GM19395 (cell line): ENCODE results near the gene MAD2L1BP.
"Not testable (repeated sequence)": the region's sequence is repeated elsewhere in the genome, so short reads cannot be mapped to it uniquely, and the experiment has no call there.

Experiments used
- ATAC-seq: cut with Tn5 transposase; IDR thresholded peaks from one replicate; pipeline ENCODE4 v1.9.1; 2021; ENCODE audit warnings: mild to moderate bottlenecking, moderate library complexity; ENCODE audit not compliant: unreplicated experiment

MAD2L1BP gene

DNA sequence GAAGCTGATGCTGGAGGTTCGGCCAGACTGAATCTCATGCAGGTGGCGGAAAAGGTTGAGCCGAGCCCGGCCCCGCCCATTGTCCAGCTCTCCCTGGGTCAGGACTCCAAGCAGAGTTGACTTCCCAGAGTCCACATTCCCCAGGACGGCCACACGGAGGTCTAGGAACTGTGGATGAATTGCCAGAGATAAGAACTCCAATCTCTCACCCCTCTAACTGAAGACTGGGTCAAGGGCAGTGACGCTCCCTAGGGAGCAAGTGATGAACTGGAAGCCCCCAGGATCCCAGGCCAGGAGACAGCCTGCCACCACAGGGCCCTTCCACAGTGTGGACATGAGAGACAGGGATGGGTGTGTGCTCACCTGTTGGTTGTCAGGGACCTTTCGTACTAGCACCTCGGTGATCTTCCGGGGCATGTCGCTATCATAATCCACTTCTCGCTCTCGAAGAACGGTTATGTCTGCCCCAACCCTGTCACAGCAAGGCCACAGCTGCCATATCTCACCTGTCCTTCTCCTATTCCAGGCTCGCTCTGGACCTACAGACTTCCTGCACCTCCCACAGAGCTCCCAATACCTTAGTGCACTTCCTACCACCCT, 10.1 kb upstream of the MAD2L1BP start:
- no peak for ATAC-seq

GRCh38 chr6:43627008-43627825, 8.4 kb upstream of the MAD2L1BP start:
- no peak for ATAC-seq

DNA sequence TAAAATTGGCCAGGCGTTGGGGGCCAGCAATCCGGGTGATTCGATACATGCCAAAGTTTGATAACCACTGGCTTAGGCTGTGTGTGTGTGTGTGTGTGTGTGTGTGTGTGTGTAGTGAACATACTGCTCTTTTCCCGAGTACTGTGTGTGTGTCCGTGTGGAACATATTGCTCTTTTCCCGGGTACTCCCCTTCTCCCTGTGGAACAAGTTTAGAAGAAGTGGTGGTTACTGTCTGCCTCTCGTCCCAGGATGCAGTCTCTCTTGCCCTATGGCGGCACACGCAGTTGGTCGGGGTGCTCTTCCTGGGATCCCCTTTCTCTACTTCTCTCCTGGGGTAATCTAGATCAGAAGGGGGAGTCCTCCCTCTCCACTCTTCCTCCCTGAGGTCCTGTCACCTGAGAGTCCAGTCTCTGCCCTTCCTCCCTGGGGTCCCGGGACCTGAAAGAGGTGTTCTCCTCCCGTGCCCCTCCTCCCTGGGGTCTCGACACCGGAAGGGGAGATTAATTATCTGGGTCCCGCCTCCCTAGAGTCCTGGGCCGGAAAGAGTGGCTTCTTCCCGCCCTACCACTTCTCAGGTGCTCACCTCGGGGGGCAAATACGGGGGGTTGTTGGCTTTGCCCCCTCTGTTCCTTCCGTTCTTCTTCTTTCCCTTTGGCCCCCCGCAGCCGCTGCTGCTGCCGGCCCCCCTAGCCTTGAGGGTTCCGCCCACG, 7.1 kb upstream of the MAD2L1BP start:
- peak; percentile 37 for ATAC-seq

DNA sequence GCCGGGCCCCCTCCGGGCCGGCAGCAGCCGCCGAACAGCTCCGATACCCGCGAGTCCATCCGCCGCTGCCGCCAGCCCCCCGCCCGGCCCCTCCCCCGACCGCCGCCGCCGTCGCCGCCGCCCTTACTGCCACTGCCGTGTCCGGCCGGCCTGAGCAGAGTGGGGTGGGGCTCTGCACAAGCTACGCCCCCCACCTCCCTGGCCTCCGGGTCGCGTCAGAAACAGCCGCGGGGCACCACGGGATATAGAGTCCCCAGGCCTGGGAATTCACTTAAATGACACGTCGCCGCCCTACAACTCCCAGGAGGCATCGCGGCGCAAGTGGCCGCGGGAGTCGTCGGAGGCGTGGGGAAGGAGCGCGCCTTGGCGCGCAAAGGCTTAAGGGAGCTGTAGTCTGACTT, 6.5 kb upstream of the MAD2L1BP start, which contains the start of gene GTPBP2:
Gene GTPBP2, minus strand, starts transcription at position 161 of the 401 bp plus-strand sequence. Its CDS starts 102 bp downstream, at position 59.
- ATAC-seq = peak; percentile 78

DNA sequence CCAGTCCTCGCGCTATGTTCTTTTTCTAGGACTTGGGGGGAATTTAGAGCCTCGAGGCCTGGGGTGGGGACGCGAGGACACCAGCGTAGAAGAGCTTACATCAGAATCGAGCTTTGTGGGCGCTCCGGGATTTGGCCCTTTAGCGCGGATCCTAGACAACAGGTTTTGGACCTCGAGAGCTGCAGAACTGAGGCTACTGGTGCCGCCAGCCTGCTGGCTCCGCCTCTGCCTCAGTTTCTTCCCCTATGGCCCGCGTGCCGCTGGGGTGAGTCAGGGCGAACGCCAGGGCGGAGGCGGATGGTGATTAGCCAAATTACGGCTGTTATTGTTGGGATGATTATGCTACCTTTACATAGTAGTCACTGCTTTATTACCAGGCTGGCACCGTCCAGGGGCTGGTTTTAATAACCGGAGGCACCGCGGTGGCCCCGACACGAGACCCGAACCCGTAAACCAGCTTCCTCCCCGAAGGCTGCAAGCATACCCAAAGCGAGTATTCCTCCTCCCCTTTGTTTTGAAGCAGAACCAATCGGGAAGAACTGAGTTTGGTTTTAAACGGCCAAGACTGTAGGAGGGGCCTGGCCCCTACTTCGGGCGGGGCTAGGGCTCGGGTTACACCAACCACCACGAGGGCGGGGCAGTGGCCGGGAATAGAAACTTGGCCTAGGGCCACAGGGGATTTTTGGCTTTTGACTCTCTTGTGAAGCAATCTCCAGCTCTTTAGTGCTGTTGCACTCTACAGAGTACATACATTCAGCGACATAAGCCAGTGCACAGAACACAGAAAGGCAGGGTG, 5.9 kb upstream of the MAD2L1BP start:
- peak; percentile 73 for ATAC-seq

DNA sequence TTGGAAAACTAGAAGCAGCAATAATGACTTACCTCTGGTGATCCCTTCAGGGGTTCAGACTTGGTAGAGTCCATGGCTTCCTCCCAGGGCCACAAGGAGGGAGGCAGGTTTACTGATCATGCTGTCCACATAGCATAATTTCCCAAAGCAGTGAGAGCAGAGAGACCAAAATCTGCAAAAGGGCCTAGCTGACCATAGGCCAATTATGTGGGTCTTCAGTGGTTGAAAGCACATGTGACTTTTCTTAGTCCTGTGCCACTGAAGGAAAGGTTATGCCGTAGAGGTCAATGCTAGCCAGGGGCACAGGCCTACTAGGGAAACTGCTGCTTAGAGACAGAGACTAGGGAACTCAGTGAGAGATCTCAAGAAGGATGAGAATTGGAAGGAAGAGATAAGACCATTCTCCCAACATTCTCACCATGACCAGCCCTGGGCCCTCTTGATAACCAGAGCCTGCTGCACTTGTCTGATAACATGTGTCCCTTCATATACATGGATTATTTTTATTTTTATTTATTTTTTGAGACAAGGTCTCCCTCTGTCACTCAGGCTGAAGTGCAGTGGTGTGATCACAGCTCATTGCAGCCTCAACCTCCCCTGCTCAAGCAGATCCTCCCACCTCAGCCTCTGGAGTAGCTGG, 4.5 kb upstream of the MAD2L1BP start:
- no peak for ATAC-seq

- ATAC-seq = not testable (repeated sequence)
These were observed 2.6 kb upstream of the MAD2L1BP start for GRCh38 chr6:43633002-43633401.

- no peak for ATAC-seq
These were observed 837 bp upstream of the MAD2L1BP start for GRCh38 chr6:43634702-43635303.

DNA sequence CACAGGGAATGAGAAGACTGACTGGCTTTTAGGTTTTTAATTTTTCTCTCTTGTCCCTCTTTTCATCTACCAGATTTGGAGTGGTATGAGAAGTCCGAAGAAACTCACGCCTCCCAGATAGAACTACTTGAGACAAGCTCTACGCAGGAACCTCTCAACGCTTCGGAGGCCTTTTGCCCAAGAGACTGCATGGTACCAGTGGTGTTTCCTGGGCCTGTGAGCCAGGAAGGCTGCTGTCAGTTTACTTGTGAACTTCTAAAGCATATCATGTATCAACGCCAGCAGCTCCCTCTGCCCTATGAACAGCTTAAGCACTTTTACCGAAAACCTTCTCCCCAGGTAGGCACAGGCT, 644 bp downstream of the MAD2L1BP start:
- ATAC-seq = no peak

- ATAC-seq = no peak
These were observed 4.6 kb downstream of the MAD2L1BP start for GRCh38 chr6:43639984-43640800.

- no peak for ATAC-seq
These were observed 9.4 kb downstream of the MAD2L1BP start, which contains the start of gene RSPH9 for GRCh38 chr6:43644940-43645612. Gene RSPH9, plus strand, starts transcription at chr6:43645036. Its CDS starts 63 bp downstream, at chr6:43645099.

- ATAC-seq = no peak
These were observed 9.9 kb downstream of the MAD2L1BP start for GRCh38 chr6:43645613-43645964.

- no peak for ATAC-seq
These were observed 12.0 kb downstream of the MAD2L1BP start for GRCh38 chr6:43647613-43648012.

GRCh38 chr6:43648248-43648647, 12.6 kb downstream of the MAD2L1BP start:
- no peak for ATAC-seq

- not testable (repeated sequence) for ATAC-seq
These were observed 17.2 kb downstream of the MAD2L1BP start for GRCh38 chr6:43652822-43653221.

DNA sequence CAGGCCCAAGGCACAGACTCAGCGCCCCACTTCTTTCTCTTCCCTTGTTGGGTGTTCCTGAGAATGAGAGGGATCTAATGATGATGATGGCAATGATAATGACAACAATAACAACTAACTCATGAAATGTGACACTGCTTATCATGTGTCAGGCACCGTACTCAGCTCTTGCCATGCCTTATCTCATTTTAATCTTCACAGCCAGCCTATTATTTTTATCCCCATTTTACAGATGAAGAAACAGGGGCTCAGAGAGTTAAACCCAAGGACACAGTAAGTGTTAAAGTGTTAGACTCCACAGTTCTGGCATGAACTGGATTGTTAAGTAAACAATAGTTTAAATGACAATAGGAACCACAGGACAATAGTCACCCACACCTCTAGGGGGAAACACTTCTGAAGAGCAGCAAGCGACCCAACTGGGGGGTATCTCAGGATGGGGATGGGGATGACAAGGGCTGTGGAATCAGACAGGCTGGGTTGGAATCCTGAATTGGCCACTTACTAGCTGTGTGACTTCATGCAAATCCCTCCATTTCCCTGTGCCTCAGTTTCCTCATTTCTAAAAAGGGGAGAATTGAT, 21.7 kb downstream of the MAD2L1BP start:
- ATAC-seq = no peak

DNA sequence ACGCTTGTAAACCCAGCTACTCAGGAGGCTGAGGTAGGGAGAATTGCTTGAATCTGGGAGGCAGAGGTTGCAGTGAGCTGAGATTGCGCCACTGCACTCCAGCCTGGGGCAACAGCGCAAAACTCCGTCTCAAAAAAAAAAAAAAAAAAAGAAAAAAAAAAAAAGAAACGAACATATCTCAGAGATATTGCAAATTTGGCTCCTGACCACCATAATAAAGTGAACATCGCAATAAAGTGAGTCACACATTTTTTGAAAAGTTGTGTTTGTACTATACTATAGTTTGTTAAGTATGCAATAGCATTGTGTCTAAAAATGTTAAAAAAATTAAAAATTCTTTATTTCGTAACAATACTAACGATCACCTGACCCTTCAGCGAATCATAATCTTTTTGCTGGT, 22.5 kb downstream of the MAD2L1BP start:
- no peak for ATAC-seq

DNA sequence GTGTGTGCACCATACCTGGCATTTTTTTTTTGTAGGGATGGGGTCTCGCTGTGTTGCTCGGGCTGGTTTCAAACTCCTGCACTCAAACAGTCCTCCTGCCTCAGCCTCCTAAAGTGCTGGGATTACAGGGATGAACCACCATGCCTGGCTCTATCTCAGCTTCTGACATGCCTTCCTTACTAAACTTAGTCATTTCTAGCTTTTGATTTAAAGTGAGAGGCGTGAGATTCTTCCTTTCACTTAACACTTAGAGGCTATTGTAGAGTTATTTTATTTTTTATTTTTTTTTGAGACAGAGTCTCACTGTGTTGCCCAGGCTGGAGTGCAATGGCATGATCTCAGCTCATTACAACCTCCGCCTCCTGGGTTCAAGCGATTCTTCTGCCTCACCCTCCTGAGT, 27.3 kb downstream of the MAD2L1BP start:
- not testable (repeated sequence) for ATAC-seq
